ENCODE data around the gene MIS18BP1.
"Not testable (repeated sequence)": the region's sequence is repeated elsewhere in the genome, so short reads cannot be mapped to it uniquely, and the experiment has no call there.

The MIS18BP1 gene

DNA sequence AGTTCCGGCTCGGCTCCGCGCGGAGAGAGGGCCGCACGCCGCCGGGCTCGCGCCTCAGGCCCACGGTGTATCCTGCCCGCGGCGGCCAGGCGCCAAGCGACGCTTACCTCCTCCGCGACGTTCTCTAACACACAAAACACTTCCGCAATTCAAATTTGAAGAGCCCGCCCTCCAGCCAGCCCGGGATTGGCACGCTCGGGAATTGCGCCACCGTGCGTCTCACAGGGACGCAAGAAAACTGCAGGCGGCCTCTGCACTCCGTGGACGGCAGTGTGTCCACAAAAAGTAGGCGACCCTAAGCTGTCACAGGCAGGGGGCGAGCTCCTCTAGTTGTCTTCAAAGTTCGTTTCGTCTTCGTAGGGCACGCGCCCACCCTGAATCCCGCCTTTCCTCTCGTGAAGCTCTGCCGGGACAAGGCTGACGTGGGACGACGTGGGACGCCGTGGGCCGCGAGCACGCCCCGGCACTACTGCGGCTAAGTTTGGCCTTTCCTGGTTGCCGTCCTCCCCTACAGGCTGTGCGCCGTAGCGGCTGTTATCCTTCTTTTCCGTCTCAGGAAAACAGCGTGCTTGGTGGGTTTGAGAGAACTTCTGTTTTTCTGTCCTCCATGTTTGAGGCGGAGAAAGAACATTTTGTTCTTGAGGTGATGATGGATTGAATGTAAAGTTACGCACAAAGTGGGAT, at the start of gene MIS18BP1:
Gene MIS18BP1 (minus strand): TSS at position 133 of the 684 bp plus-strand sequence. CDS start 5,916 bp downstream, outside the sequence.
- H2AFZ ChIP-seq (ENCODE audit: low read length, unreplicated experiment), result peak within 1 kb of the TSS; percentile 93
- peaks cover 46% of the 10 kb centered on the region for H3K79me2 ChIP-seq (ENCODE audit: control insufficient read depth, insufficient read depth, low read length, unreplicated experiment)
- H3K4me1 ChIP-seq (ENCODE audit: control insufficient read depth, insufficient read depth, low read length, unreplicated experiment), result peaks cover 15% of the 10 kb centered on the region
- H3K36me3 ChIP-seq (ENCODE audit: insufficient read depth, low read length), result no peaks in the 10 kb centered on the region
- peak within 1 kb of the TSS; percentile 97 for H3K4me3 ChIP-seq (ENCODE audit: low read depth, low read length)
- H3K27me3 ChIP-seq (ENCODE audit: insufficient read depth, low read length), result no peaks in the 10 kb centered on the region
- H3K27ac ChIP-seq (ENCODE audit: low read depth, low read length), result peak within 1 kb of the TSS; percentile 83

DNA sequence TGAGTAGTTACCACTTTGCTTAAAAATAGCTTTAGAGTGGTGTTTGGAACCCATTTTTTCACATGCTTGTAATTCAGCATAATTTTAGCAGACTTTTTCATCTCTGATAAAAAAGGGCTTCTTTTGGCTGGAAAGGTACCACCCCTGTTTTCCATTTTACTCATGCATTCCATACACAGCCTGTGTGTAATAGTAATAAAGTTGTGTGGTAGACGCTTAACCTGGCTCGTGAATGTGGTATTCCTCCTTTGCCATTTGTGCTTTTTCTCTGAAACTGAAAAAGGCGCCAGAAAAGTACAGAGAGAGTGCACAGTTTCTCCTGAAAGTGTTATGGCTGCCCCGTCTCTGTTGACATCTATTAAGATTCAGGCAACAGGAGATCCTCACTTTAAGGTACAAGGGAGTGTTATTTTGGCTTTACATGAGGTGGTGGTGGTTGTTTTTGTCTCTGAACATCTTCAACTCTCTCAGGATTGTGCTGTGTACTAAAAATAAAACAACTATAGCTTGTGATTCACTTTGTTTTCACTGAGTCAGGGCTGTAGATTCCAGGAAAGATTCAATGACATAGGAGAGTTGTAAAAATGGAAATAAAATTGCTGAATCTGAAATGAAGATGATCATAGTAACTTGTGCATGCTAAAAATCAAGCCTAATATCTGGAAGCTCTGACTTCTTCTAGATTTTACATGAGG, 45.6 kb upstream of the MIS18BP1 start:
- Histone ChIP-seq H3K27ac (ENCODE audit: low read depth, low read length) (no peak overlapping the region), H2AFZ (ENCODE audit: low read length, unreplicated experiment) (no peak overlapping the region), H3K27me3 (ENCODE audit: insufficient read depth, low read length) (peaks cover 10% of the 10 kb centered on the region; the same call in 1 of the 2 replicates), H3K36me3 (ENCODE audit: insufficient read depth, low read length) (no peaks in the 10 kb centered on the region), H3K79me2 (ENCODE audit: control insufficient read depth, insufficient read depth, low read length, unreplicated experiment) (no peaks in the 10 kb centered on the region), H3K4me3 (ENCODE audit: low read depth, low read length) (no peak overlapping the region), H3K4me1 (ENCODE audit: control insufficient read depth, insufficient read depth, low read length, unreplicated experiment) (peaks cover 7% of the 10 kb centered on the region)

DNA sequence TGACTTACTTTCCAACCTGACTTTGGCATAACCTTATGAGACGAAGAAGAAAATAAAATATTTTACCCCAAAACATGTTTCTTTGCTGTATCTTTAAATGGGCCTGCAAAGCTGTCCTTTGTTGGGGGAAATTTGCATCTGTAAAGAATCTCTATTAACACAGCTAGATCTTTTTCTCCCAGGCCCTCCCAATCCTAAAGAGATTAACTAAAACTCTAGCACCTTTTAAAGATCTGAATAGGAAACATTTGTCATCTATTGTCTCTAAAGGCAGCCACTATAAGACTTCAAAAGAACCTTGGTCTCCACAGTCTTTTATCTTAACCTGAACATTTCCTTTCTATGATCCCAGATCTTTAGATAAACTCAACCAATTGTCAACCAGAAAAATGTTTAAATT, 41.8 kb upstream of the MIS18BP1 start:
- not testable (repeated sequence) for H3K79me2 ChIP-seq (ENCODE audit: control insufficient read depth, insufficient read depth, low read length, unreplicated experiment); H3K27ac ChIP-seq (ENCODE audit: low read depth, low read length); H3K36me3 ChIP-seq (ENCODE audit: insufficient read depth, low read length); H2AFZ ChIP-seq (ENCODE audit: low read length, unreplicated experiment); H3K4me1 ChIP-seq (ENCODE audit: control insufficient read depth, insufficient read depth, low read length, unreplicated experiment); H3K4me3 ChIP-seq (ENCODE audit: low read depth, low read length)
- H3K27me3 ChIP-seq (ENCODE audit: insufficient read depth, low read length), result peaks cover 14% of the 10 kb centered on the region; the same call in 1 of the 2 replicates

DNA sequence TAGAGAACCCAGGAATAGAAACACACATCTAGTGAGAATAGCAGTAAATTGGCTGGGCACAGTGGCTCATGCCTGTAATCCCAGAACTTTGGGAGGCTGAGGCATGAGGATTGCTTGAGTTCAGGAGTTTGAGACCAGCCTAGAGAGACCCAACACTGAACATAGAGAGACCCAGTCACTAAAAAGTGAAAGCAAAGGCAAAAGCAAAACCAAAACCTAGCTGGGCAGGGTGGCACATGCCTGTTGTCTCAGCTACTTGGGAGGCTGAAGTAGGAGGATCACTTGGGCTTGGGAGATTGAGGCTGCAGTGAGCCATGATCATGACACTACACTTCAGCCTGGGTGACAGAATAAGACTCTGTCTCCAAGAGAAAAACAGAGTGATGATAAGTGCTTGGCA, 37.5 kb upstream of the MIS18BP1 start:
- H3K27me3 ChIP-seq (ENCODE audit: insufficient read depth, low read length), result peaks cover 19% of the 10 kb centered on the region
- H2AFZ ChIP-seq (ENCODE audit: low read length, unreplicated experiment), result no peak overlapping the region
- no peaks in the 10 kb centered on the region for H3K36me3 ChIP-seq (ENCODE audit: insufficient read depth, low read length)

DNA sequence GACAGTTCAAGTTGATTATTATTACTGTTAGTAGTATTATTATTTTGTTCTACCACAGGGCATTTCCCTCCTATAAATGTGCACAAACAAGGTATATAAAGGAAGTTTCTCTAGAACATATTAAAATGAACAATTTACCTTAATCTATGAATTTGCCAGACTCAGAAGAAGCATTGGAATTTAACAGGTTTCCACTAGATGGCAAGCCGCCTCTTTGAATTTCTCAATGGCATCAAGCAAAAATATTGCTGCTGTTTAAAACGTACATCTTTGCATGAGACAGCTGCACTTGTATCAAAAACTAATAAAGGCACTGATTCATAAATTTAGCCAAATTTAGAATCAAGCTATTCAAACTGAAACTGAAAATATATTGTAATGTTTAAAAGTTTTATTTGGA, 34.6 kb upstream of the MIS18BP1 start:
- Histone ChIP-seq H3K36me3 (ENCODE audit: insufficient read depth, low read length) (no peaks in the 10 kb centered on the region), H3K79me2 (ENCODE audit: control insufficient read depth, insufficient read depth, low read length, unreplicated experiment) (no peaks in the 10 kb centered on the region), H3K27me3 (ENCODE audit: insufficient read depth, low read length) (peaks cover 14% of the 10 kb centered on the region)

More for the DNA sequence above, 37.5 kb upstream of the MIS18BP1 start:
- no peaks in the 10 kb centered on the region for H3K4me1 ChIP-seq (ENCODE audit: control insufficient read depth, insufficient read depth, low read length, unreplicated experiment)
- no peaks in the 10 kb centered on the region for H3K79me2 ChIP-seq (ENCODE audit: control insufficient read depth, insufficient read depth, low read length, unreplicated experiment)
- H3K27ac ChIP-seq (ENCODE audit: low read depth, low read length), result no peak overlapping the region
- no peak overlapping the region for H3K4me3 ChIP-seq (ENCODE audit: low read depth, low read length)

DNA sequence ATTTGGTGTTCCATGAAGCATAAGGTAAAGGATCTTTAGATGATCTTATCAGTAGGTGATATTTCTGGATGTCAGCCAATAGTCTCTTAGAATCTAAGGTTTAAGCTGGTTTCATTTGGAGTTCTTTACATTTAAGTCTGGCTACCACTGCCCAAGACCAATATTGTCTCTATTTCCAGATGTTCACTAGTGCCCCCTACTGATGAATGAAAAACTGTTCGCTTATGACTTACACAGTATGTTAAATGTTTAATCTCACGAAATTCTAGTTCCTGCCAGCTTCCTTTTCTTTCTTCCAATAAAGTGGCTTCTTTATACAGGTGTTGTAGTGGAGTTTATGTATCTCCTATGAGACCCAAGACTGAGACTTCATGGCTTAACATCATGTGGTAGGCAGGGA, 31.8 kb upstream of the MIS18BP1 start:
- Histone ChIP-seq H3K27me3 (ENCODE audit: insufficient read depth, low read length) (peaks cover 4% of the 10 kb centered on the region), H3K4me1 (ENCODE audit: control insufficient read depth, insufficient read depth, low read length, unreplicated experiment) (no peaks in the 10 kb centered on the region), H2AFZ (ENCODE audit: low read length, unreplicated experiment) (no peak overlapping the region), H3K27ac (ENCODE audit: low read depth, low read length) (no peak overlapping the region), H3K79me2 (ENCODE audit: control insufficient read depth, insufficient read depth, low read length, unreplicated experiment) (no peaks in the 10 kb centered on the region), H3K36me3 (ENCODE audit: insufficient read depth, low read length) (no peaks in the 10 kb centered on the region), H3K4me3 (ENCODE audit: low read depth, low read length) (no peak overlapping the region)

More for the DNA sequence above, 34.6 kb upstream of the MIS18BP1 start:
- H3K4me3 ChIP-seq (ENCODE audit: low read depth, low read length), result no peak overlapping the region
- H2AFZ ChIP-seq (ENCODE audit: low read length, unreplicated experiment), result no peak overlapping the region
- H3K27ac ChIP-seq (ENCODE audit: low read depth, low read length), result no peak overlapping the region
- no peaks in the 10 kb centered on the region for H3K4me1 ChIP-seq (ENCODE audit: control insufficient read depth, insufficient read depth, low read length, unreplicated experiment)

DNA sequence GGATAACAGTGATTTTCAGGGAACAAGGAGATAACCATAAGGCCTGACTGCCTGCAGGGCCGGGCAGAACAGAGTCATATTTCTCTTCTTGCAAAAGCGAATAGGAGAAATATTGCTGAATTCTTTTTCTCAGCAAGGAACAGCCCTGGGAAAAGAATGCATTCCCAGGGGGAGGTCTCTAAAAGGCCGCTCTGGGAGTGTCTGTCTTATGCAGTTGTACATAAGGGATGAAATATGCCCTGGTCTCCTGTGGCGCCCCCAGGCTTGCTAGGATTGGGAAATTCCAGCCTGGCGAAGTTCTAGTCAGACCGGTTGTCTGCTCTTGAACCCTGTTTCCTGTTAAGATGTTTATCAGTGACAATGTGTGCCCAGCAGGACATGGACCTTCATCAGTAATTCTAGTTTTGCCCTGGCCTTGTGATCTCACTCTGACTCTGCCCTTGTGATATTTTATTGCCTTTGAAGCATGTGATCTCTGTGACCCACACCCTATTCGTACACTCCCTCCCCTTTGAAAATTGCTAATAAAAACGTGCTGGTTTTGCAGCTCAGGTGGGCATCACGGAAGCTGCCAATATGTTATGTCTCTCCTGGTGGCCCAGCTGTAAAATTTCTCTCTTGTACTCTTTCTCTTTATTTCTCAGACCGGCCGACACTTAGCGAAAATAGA, 28.9 kb upstream of the MIS18BP1 start:
- not testable (repeated sequence) for H3K27ac ChIP-seq (ENCODE audit: low read depth, low read length); H3K36me3 ChIP-seq (ENCODE audit: insufficient read depth, low read length); H3K79me2 ChIP-seq (ENCODE audit: control insufficient read depth, insufficient read depth, low read length, unreplicated experiment); H3K27me3 ChIP-seq (ENCODE audit: insufficient read depth, low read length); H3K4me1 ChIP-seq (ENCODE audit: control insufficient read depth, insufficient read depth, low read length, unreplicated experiment); H3K4me3 ChIP-seq (ENCODE audit: low read depth, low read length); H2AFZ ChIP-seq (ENCODE audit: low read length, unreplicated experiment)

DNA sequence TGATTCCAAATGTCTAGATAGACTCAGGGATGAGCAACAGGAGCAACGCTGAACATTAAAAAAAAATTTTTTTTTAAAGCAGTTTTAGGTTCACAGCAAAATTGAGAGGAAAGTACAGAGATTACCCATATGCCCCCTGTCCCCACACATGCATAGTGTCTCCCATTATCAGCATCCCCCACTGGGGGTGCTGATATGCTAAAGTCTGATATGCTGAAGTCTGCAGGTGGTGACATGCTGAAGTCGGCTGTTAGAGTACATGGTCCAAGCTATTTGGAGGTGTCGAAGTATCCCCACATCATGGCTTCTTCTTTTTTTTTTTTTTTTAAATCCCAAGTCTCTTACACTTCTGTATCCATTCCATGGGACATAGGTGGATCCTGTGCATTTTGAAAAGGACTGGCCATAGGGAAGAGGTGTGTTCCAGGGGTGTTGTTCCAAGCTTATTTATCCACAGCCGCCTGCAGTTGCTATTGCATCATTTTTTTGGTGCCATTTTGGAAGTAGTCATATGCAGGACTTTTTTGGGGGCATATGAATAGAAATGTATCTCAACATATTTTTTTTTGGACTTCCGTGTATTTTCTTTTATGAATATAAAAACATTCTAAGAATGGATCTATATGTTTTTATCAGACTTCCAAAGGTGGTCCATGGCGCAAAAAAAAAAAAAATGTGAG, 19.0 kb upstream of the MIS18BP1 start:
- no peaks in the 10 kb centered on the region for H3K27me3 ChIP-seq (ENCODE audit: insufficient read depth, low read length)
- H3K79me2 ChIP-seq (ENCODE audit: control insufficient read depth, insufficient read depth, low read length, unreplicated experiment), result no peaks in the 10 kb centered on the region
- no peak overlapping the region for H3K4me3 ChIP-seq (ENCODE audit: low read depth, low read length)
- no peaks in the 10 kb centered on the region for H3K4me1 ChIP-seq (ENCODE audit: control insufficient read depth, insufficient read depth, low read length, unreplicated experiment)
- H2AFZ ChIP-seq (ENCODE audit: low read length, unreplicated experiment), result no peak overlapping the region
- H3K27ac ChIP-seq (ENCODE audit: low read depth, low read length), result no peak overlapping the region
- H3K36me3 ChIP-seq (ENCODE audit: insufficient read depth, low read length), result no peaks in the 10 kb centered on the region

DNA sequence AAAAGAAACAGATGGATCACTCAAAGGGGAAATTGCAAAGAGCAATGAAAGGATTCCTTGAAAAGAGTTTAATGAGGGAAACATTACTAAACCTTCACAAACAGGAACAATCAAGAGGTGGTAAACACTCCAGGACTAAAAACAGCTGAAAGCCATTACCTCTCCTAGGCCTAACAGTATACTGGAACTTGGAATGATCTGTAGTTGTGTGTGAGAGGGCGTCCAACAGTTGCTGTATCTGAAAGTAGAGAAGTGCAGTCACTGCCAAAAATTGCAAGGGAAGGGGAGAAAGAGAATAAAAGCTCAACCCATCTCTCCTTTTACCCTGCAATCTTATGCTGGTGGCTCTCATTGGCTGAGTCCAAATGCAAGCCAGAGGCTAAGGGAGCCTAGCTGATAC, 17.0 kb upstream of the MIS18BP1 start:
- no peaks in the 10 kb centered on the region for H3K36me3 ChIP-seq (ENCODE audit: insufficient read depth, low read length)
- no peaks in the 10 kb centered on the region for H3K79me2 ChIP-seq (ENCODE audit: control insufficient read depth, insufficient read depth, low read length, unreplicated experiment)
- H3K27me3 ChIP-seq (ENCODE audit: insufficient read depth, low read length), result no peaks in the 10 kb centered on the region
- no peak overlapping the region for H2AFZ ChIP-seq (ENCODE audit: low read length, unreplicated experiment)
- no peak overlapping the region for H3K27ac ChIP-seq (ENCODE audit: low read depth, low read length)
- no peak overlapping the region for H3K4me3 ChIP-seq (ENCODE audit: low read depth, low read length)
- H3K4me1 ChIP-seq (ENCODE audit: control insufficient read depth, insufficient read depth, low read length, unreplicated experiment), result no peaks in the 10 kb centered on the region

DNA sequence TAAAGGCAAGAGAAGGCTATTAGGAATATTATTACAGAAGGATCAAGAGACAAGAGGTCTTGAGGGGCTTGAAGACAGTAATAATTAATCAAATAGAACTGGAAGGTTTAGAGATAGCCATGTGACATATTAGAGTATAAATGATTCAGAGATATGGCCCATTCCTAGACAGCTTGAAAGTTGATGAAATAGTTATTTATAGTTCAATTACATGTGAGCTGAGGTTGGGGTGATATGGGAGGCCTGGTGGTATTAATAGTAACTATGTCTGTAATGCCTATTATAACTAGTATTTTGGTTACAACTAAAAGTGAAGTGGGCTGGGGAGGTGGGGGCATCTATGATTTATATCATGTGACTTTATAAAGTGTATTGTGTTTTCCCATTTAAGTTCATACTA, 14.1 kb upstream of the MIS18BP1 start:
- H3K79me2 ChIP-seq (ENCODE audit: control insufficient read depth, insufficient read depth, low read length, unreplicated experiment), result no peaks in the 10 kb centered on the region
- no peaks in the 10 kb centered on the region for H3K4me1 ChIP-seq (ENCODE audit: control insufficient read depth, insufficient read depth, low read length, unreplicated experiment)
- no peak overlapping the region for H3K27ac ChIP-seq (ENCODE audit: low read depth, low read length)
- no peaks in the 10 kb centered on the region for H3K27me3 ChIP-seq (ENCODE audit: insufficient read depth, low read length)
- no peak overlapping the region for H2AFZ ChIP-seq (ENCODE audit: low read length, unreplicated experiment)
- no peak overlapping the region for H3K4me3 ChIP-seq (ENCODE audit: low read depth, low read length)
- H3K36me3 ChIP-seq (ENCODE audit: insufficient read depth, low read length), result no peaks in the 10 kb centered on the region
